Neural cell (in vitro differentiated cells): Measurements from ENCODE around the gene TELO2. TPM values are rescaled to one million over a fixed set of nuclear protein-coding genes. Genes with fewer than 3 reads are reported as not detected.

Source experiments
- H2AFZ ChIP-seq: fragments of 200-600, 300-800 bp; sonication (generic), shearing (Covaris generic); 2 replicates; pipeline ENCODE4 v1.6.0; 2014; ENCODE audit warnings: low read depth, mild to moderate bottlenecking, antibody characterized with exemption, low read length, moderate library complexity
- H3F3A ChIP-seq: fragments of 200-600 bp; shearing (Covaris generic); 2 replicates; pipeline ENCODE4 v1.6.1; 2016; ENCODE audit warnings: mild to moderate bottlenecking, moderate library complexity, mixed read lengths, antibody characterized with exemption, low read length; ENCODE audit not compliant: insufficient read depth, poor library complexity, severe bottlenecking
- H3K27ac ChIP-seq: fragments of 200-600, 300-800 bp; sonication (generic), shearing (Covaris generic); 2 replicates; pipeline ENCODE4 v1.5.1; 2014; ENCODE audit warnings: mild to moderate bottlenecking, low read length, moderate library complexity
- H3K27me3 ChIP-seq: fragments of 300-800, 200-600 bp; sonication (generic), shearing (Covaris generic); 2 replicates; pipeline ENCODE4 v1.6.0; 2014; ENCODE audit warnings: mild to moderate bottlenecking, low read depth, low read length, moderate library complexity; ENCODE audit not compliant: insufficient read depth
- H3K36me3 ChIP-seq: fragments of 300-800, 200-600 bp; sonication (generic), shearing (Covaris generic); 2 replicates; pipeline ENCODE4 v1.5.1; 2014; ENCODE audit warnings: mild to moderate bottlenecking, antibody characterized with exemption, low read length, moderate library complexity; ENCODE audit not compliant: insufficient read depth
- H3K4me2 ChIP-seq: fragments of 300-800, 200-600 bp; sonication (generic), shearing (Covaris generic); 2 replicates; pipeline ENCODE4 v1.6.0; 2014; ENCODE audit warnings: mild to moderate bottlenecking, low read length
- H3K4me3 ChIP-seq: fragments of 300-800, 200-600 bp; sonication (generic), shearing (Covaris generic); 2 replicates; pipeline ENCODE4 v1.5.1; 2014; ENCODE audit warnings: mild to moderate bottlenecking, low read length, moderate library complexity
- H3K79me2 ChIP-seq: fragments of 200-600 bp; shearing (Covaris generic); replicated peaks from 2 replicates; pipeline ENCODE4 v1.6.0; 2014; ENCODE audit warnings: mild to moderate bottlenecking, low read length, moderate library complexity; ENCODE audit not compliant: insufficient read depth
- H3K9ac ChIP-seq: fragments of 300-800, 200-600 bp; sonication (generic), shearing (Covaris generic); 2 replicates; pipeline ENCODE4 v1.6.1; 2016; ENCODE audit warnings: mild to moderate bottlenecking, low read length, mixed read lengths
- H3K9me2 ChIP-seq: fragments of 200-600 bp; shearing (Covaris generic); 2 replicates; pipeline ENCODE4 v1.6.1; 2016; ENCODE audit warnings: mild to moderate bottlenecking, low read length, mixed read lengths; ENCODE audit not compliant: insufficient read depth
- H3K9me3 ChIP-seq: fragments of 200-600, 300-800 bp; sonication (generic), shearing (Covaris generic); 2 replicates; pipeline ENCODE4 v1.6.1; 2016; ENCODE audit warnings: mild to moderate bottlenecking, mixed run types, low read length, moderate library complexity, mixed read lengths
- H4K20me1 ChIP-seq: fragments of 200-600 bp; shearing (Covaris generic); 2 replicates; pipeline ENCODE4 v1.6.1; 2016; ENCODE audit warnings: mild to moderate bottlenecking, mixed run types; ENCODE audit not compliant: insufficient read depth
- CTCF ChIP-seq: fragments of 450-650 bp; IDR thresholded peaks from 2 replicates; pipeline ENCODE4 v1.5.1; 2014; ENCODE audit warnings: antibody characterized with exemption, mild to moderate bottlenecking, moderate library complexity; ENCODE audit not compliant: poor library complexity, severe bottlenecking
- EP300 ChIP-seq: fragments of 450-650 bp; conservative IDR thresholded peaks from 2 replicates; pipeline ENCODE4 v1.6.1; 2014; ENCODE audit warnings: antibody characterized with exemption, mild to moderate bottlenecking, moderate library complexity; ENCODE audit not compliant: poor library complexity, severe bottlenecking
- EZH2 ChIP-seq: fragments of 200-600, 300-800 bp; shearing (Covaris generic), sonication (generic); IDR thresholded peaks from 2 replicates; pipeline ENCODE4 v1.6.1; 2014; ENCODE audit warnings: antibody characterized with exemption, low read length, borderline replicate concordance, mild to moderate bottlenecking; ENCODE audit not compliant: insufficient read depth, poor library complexity, severe bottlenecking
- MXI1 ChIP-seq: fragments of 450-650 bp; conservative IDR thresholded peaks from 2 replicates; pipeline ENCODE4 v1.6.1; 2014; ENCODE audit warnings: antibody characterized with exemption, mild to moderate bottlenecking; ENCODE audit not compliant: poor library complexity, severe bottlenecking
- POLR2AphosphoS5 ChIP-seq: IDR thresholded peaks from 2 replicates; pipeline ENCODE4 v1.6.1; 2012
- RAD21 ChIP-seq: fragments of 450-650 bp; conservative IDR thresholded peaks from 2 replicates; pipeline ENCODE4 v1.6.1; 2014; ENCODE audit warnings: antibody characterized with exemption, mild to moderate bottlenecking, moderate library complexity
- REST ChIP-seq: IDR thresholded peaks from 2 replicates; pipeline ENCODE4 v1.6.1; 2012; ENCODE audit warnings: borderline replicate concordance
- SMC3 ChIP-seq: fragments of 450-650 bp; conservative IDR thresholded peaks from 2 replicates; pipeline ENCODE4 v1.6.1; 2014; ENCODE audit warnings: antibody characterized with exemption, mild to moderate bottlenecking, moderate library complexity; ENCODE audit not compliant: poor library complexity
- TAF1 ChIP-seq: IDR thresholded peaks from 2 replicates; pipeline ENCODE4 v1.6.1; 2012; ENCODE audit warnings: low read depth
- polyA plus RNA-seq: library from polyadenylated mRNA; depleted of rRNA; stranded (reverse); fragments of >200 nt; gene quantifications from 2 replicates; pipeline ENCODE4 v1.2.3, GENCODE V29; 2014

TELO2 gene
- polyA plus RNA-seq, 1 donor from 2014 or later, result 50.4 TPM

- Histone ChIP-seq H3K4me2 (no peak overlapping the region), H3K36me3 (no peaks in the 10 kb centered on the region)
Measured at GRCh38 chr16:1450841-1451240, 42.3 kb upstream of the TELO2 start.

GRCh38 chr16:1451702-1452392 is 41.3 kb upstream of the TELO2 start:
- H3K36me3 ChIP-seq, result no peaks in the 10 kb centered on the region
- H3F3A ChIP-seq, result no peaks in the 10 kb centered on the region

More at GRCh38 chr16:1450841-1451240, 42.3 kb upstream of the TELO2 start:
- Histone ChIP-seq H3K4me3 (no peak overlapping the region), H3K27ac (no peak overlapping the region), H3K9me2 (no peaks in the 10 kb centered on the region), H3K79me2 (no peaks in the 10 kb centered on the region), H4K20me1 (no peaks in the 10 kb centered on the region), H3K27me3 (no peaks in the 10 kb centered on the region), H3F3A (no peaks in the 10 kb centered on the region), H3K9me3 (no peaks in the 10 kb centered on the region), H3K9ac (no peak overlapping the region), H2AFZ (no peak overlapping the region)
- TF ChIP-seq MXI1 (no peak), REST (no peak), EZH2 (no peak), EP300 (no peak), CTCF (no peak), SMC3 (no peak), POLR2AphosphoS5 (no peak), RAD21 (no peak), TAF1 (no peak)

More at GRCh38 chr16:1451702-1452392, 41.3 kb upstream of the TELO2 start:
- Histone ChIP-seq H3K9me3 (no peaks in the 10 kb centered on the region), H3K79me2 (no peaks in the 10 kb centered on the region), H4K20me1 (no peaks in the 10 kb centered on the region), H3K4me2 (no peak overlapping the region), H3K9me2 (no peaks in the 10 kb centered on the region), H3K9ac (no peak overlapping the region), H3K4me3 (no peak overlapping the region), H3K27ac (no peak overlapping the region), H2AFZ (no peak overlapping the region), H3K27me3 (no peaks in the 10 kb centered on the region)
- TF ChIP-seq EP300 (no peak), RAD21 (no peak)
